Ecto neural progenitor cell (in vitro differentiated cells): ENCODE data around the gene MMP28.

Source experiments
- DNase-seq: peaks from one replicate; pipeline ENCODE4 v3.0.0-alpha.2; 2018; ENCODE audit warnings: low spot score

Gene MMP28

DNA sequence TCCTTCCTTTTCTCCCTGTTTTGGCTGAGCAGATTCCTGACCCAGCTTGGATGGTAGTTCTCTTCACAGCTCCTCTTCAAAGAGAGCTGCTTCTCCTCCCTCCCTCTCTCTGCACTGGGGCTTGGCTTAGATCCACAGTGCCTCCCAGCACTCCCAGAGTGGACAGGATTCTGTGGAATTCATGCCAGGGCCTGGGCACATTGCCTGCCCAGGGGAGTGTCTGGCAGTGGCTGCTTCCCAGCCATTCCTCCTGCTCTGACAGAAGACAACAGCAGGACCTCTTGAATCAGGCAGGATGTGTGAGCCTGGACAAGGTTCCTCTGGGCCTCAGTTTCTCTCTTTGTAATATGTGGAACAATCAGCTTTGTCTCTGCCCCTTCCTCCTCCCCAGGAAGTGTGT is 4.5 kb upstream of the MMP28 start:
- no peak for DNase-seq

DNA sequence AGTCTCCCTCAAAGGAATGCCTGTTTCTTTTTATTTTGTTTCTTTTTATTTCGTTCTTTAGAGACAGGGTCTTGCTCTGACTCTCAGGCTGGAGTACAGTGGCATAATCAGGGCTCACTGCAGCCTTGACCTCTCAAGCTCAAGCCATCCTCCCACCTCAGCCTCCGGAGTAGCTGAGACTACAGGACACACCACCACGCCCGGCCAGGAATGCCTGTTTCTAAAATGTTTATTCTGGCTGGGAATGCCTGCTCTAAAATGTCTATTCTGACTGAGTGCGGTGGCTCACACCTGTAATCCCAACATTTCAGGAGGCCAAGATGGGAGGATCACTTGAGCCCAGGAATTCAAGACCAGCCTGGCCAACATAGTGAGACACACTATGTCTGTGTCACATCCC is 2.5 kb upstream of the MMP28 start:
- no peak for DNase-seq

DNA sequence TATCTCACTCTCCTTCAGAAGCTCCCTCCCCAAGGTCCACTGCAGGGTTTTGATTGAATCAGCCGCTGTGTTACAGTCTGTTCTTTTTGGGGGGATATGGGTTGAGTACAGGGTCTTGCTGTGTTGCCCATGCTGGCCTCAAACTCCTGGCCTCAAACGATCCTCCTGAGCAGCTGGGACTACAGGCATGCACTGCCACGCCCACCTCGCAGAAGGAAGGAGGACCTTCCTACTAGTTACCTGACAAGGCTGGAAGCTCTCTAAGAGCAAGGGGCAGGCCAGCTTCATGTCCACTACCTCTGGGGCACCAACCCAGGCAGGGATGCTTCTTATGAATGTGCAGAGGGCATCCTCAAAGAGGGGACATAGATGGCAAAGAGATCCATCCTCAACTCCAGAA is 1.9 kb upstream of the MMP28 start:
- no peak for DNase-seq

DNA sequence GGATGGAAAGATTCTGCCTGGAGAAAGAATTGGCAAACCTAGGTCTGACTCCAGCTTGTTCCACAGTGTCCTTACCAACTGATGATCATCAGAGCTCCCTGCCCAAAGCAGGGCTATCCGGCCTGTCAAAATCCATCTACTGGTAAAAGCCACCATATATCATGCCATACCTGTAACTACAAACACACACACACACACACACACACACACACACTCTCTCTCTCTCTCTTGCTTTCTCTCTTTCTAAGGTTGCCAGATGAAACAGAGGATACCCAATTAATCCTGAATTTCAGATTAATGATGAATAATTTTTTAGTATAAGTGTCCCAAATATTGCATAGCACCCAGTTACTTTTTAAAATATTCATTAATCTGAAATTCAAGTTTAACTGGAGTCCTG is 1.5 kb upstream of the MMP28 start:
- DNase-seq, result peak; percentile 29

DNA sequence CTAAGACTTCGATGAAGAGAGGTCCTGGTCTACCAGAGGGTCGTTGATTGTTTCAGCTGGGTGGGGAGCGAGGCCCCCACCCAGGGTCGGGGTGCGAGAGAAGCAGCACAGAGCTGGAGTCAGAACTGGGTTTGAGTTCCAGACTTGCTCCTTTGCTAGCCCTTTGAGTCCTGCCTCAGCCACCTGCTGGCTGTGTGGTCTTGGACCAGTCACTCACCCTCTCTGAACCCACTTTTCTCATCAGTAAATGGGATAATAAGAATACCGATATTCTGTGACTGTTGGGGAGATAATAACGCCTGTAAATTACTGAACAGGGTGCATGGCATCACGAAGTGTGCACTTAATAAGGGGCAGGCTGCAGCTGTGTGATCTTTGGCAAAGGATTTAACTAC is 427 bp upstream of the MMP28 start:
- DNase-seq, result no peak

DNA sequence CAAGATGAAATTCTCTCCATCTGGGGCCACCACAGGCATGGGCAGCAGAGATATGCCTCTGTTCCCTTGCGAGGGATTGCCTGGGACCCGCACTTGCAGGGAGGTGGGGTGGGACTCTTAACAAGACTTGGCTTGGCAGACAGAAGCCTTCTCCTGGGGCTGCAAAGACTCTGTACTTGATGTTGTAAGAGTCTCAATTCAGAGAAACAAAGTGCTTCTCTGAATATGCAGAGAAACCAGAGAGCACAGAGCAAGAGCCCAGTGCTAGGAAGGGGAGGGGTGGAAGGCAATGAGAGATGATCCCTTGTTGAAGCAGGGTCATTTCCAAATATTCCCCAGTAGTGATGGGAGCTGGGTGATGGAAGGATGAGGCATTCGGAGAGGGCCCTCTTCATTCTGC is 2.2 kb downstream of the MMP28 start:
- DNase-seq, result peak; percentile 42

DNA sequence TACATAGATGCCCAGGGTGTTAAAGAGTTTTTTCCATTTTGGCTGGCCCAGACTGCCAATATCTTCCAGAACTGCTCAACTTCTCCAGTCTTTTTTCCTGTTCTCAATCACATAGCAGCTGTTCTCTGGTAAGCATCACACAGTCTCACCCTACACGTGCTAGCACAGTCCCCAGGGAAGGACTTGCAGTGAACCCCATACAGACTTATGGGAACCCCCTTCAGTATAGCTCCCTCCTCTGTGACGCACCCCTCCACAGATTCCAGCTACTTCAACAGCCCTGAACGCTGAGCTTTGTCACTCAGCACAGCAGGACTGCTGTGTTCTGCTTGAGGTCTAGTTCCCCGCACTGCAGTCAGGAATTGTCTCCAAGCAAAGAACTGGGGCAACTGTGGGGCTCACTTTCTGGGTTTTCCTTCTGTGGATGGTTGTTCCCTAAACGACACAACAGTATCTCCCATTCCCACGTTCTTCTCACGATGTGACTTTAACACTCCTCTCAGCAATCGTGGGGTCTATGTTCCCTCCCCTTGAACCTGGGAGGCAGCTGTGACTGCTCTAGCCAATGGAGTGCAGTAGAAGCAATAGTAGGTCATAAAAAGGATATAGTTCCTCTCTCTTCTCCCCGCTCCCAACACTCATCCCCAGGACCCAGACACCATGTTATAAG is 3.6 kb downstream of the MMP28 start:
- peak; percentile 44 for DNase-seq

DNA sequence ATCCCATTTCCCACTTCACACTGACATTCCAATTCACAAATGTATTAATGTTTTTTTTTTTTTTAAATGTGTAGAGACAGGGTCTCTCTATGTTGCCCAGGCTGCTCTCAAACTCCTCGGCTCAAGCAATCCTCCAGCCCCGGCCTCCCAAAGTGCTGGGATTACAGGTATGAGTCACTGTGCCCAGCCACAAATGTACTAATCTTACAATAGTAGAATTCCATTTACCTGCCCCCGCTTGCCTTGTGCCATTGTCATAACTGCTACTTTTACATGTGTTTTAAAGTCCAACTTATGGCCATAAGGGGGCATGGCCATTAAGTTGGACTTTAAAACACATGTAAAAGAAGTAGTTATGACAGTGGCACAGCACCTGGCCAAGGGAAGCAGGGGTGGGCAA is 4.6 kb downstream of the MMP28 start:
- DNase-seq, result peak; percentile 18

DNA sequence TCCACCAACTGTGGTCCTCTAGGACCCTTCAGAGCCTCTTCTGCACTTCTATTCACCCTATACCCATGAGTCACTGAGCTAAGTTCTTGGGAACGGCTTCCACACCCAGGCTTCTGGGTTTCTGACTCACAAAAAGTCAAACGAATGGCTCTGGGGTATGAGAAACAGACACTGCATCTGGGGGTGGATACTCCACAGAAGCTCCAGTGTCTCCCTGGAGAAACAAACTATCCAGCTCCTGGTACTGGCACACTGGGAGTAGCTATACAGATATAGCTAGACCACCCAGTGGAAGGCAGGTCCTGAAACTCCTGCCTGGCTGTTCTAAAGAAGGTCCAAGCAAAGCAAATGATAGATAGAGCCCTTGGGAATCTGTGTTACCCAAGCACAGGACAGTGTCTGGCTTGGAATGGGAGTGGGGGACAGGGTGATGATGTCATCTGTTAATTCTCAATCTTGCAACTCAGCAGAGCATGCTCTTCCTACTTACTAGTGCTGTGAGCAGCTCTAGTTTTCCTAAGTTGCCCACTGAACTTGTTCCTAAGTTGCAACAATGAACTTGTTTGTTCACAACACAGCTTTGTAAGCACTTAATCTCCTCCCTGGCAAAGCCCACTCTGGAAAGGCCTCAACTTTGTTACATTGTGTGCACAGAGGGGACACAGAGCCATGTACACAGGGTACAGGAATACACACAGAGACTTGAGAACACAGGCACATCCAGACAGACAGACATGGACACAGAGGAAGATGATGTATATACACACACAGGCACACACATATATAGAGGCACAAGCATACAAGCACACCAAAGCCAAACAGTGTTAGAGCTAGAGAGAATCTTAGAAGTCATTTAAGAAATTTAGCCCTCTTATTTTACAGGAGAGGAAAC is 6.7 kb downstream of the MMP28 start:
- peak; percentile 36 for DNase-seq

- no peak for DNase-seq
Observed at GRCh38 chr17:35786941-35787432, 8.5 kb downstream of the MMP28 start.

- no peak for DNase-seq
Observed at GRCh38 chr17:35784895-35785294, 10.5 kb downstream of the MMP28 start.

- no peak for DNase-seq
Observed at GRCh38 chr17:35780950-35781349, 14.5 kb downstream of the MMP28 start.

DNA sequence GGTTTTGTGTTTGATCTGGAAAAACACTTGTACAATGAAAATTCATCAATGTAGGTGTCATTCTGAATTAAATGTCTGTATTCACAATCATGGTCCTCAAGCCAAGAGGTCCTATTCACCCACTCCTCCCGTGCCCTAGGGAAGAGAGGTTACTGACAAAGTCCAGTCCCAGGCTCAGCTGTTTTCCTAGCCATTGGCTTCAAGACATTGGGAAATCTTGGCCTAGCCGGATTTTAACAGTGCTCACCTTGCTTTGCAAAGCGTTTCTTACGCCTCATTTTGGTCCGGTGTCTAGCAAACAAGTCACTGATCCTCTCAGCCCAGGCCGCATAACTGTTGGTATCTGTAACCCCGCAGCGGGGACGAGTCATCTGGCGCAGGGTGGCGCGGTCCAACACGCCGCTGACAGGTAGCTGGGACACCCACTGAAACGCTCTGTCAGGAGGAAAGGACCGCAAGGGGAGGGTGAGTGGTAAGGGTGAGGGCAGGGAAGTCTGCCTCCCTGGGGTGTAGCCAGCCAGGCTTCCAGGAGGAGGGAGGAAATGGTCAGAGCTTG is 16.7 kb downstream of the MMP28 start:
- DNase-seq, result no peak

DNA sequence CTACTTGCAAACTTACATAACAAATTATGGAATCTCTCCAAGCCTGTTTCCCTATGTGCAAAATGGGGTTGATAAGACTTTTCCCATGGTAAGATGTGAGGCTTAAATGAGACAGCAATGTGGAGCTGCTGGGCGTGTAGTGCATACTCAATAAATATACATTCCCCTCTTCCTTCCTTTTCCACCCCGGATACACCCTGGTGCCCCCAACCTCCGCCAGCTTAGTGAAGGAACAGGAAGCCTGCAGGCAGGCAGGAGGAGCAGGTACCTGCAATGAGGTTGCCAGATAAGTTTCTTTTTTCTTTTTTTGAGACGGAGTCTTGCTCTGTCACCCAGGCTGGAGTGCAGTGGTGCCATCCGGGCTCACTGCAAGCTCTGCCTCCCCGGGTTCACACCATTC is 19.9 kb downstream of the MMP28 start:
- DNase-seq, result no peak

DNA sequence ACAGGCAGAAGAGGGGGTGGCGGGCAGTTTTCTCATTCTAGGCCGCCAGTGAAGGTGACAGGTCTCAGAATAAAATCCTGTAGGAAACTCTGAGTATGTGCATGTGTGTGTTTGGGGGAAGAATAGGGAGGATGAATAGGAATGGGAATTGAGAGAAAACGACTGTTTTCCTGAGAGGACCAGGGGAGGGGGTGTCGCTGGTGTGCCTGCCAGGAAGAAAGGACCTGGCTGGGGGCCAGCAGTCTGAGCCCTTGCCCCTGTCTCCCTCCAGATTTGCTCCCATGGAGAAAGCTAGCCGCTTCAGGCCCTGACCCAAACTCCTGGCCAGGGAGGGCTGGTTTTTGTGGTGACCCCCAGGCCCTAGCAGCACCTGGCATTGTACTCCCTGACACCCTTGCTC is 20.4 kb downstream of the MMP28 start:
- no peak for DNase-seq

GRCh38 chr17:35774499-35774898 is 20.9 kb downstream of the MMP28 start:
- DNase-seq, result no peak

DNA sequence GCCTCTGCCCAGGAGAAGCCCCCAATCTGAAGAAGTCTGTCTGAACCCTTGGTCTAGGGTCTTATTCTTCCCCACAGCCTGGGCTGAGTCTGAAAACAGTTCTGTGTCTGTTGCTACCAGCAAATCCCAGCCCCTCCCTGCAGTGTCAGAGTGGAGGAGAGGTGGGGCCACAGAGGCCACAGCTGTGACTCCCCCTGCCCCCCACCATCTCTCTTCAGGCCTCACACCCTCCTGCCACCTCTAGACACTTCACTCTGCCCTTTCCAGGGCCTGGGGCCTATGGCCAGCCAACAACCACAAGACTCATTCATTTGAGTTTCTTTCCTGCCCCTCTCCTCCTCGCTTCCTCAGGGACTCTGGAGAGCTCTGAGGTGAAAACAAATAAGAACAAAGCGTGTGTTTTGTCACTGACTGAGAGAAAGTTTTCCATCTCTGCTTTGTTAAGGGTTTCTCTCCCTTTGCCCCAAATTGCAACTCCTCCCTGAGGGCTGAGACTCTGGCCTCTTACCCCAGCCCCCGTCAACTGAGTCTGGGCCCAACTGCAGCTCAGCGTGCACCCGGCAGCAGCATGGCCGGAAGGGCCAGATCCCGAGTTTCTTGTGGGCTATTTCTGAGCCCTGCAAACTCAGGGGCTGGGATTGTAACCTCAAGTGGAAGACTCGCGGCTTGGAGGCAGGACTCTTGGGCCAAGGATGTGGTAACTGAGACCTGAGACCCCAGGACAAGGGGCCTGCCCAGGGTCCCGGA is 21.6 kb downstream of the MMP28 start:
- DNase-seq, result no peak

DNA sequence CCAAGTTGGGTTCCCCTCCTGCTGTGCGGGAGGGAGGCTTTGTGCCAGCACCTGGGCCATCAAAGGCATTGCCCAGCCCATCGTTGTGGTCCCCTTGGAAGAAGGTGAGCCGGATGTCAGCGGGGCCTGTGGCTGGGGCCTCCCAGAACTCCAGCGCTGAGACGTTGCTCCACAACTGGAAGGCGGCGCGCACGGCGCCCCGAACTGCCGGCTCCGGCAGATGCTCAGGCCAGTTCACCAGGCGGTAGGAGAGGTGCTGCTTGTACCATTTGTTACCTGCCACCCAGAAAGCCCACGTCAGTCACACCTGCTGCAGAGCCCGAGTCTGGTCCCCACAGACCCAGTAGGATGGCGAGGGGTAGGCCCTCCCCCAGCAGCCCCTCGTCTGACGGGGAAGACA is 22.3 kb downstream of the MMP28 start:
- no peak for DNase-seq

DNA sequence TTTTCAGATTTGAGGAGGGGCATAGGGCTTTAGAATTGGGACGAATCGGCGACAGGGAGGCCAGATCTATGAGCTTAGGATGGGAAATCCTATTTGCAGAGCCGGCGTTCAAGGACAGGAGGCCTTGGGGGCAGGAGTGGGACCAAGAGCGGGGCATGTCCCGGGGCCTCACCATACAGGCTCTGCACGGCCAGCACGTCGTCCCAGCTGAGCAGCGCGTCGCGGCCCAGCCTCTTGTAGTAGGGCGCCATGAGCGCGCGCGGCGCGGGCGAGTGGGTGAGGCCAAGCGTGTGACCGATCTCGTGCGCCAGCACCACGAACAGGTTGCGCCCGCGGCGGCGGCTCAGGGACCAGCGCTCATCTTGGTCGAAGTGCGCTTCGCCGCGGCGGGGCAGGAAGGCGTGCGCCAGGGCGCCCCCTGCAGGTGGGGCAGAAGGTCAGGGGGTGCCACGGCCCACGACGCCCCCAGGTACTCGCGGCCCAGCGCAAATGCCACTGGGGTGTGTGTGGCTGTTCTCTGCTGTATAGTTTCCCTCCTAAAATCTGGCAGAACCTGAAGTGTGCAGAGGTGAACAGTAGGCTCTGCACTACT is 25.4 kb downstream of the MMP28 start:
- DNase-seq, result no peak

DNA sequence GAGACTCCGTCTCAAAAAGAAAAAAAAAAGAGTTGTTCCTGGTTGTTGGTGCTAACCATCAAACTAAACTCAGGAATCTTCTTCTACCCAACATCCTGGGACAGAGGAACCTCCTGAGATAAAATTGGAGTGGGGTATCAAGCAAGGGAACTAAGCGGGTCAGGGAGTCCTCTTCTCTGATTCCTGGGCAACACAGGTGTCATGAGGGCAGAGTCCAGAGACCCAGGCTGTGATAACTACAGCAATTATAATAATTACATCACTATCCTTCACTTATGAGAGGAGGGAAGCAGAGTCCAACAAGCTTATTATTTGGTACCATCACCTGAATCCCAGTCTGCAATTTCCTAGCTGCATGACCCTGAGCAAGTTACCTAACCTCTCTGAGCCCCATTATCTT is 26.6 kb downstream of the MMP28 start:
- DNase-seq, result no peak

DNA sequence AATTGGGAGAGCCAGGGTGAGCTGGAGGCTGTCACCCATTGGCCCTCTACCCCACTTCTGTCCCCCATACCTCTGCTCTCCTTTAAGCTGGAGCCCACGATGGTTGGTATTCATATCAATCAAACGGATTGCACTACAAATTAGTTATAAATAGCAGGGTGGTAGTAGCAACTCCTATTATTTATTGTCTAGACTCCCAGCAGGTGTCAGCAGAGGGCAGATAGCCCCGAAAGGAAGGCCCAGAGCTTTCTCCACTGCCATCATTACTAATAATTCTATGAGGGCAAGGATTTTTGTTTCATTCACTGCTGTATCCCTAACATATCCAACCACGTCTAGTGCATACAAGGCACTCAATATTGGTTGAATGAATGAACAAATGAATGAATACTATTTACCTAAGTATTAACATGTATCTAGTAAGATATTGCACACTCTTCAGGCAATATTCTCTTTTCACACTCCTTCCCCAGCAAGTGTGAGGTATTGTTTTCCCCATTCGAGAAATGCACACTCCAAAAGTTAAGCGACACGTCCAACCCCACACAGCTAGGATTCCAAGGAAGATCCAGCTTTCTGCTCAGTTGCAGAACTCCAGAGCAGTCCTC is 28.4 kb downstream of the MMP28 start:
- DNase-seq, result no peak

- no peak for DNase-seq
Observed at GRCh38 chr17:35766489-35766877, 29.0 kb downstream of the MMP28 start.
